Measurements from ENCODE around the gene MYO18A.

MYO18A gene

DNA sequence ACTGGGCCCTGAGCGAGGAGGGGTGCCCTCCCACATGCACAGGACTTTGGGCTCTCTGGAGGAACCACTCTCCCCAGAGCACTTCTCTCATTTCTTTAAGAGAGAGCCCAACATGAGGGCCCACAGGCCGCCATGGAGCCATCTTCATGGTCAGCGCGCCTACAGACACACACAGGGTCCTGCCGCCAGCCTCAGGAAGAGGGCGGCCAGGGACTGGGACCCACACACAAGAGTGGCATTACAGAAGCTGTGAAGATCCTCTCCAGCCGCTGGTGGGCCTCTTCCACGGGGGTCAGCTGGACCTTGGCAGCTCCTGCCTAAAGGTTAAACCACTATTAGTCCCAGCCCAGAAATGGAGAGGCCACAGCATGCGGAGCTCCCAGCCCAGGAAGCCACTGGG, 54.5 kb downstream of the MYO18A start:
- no peaks in the 10 kb centered on the region for H3K9me3 Mint-ChIP-seq
- H3K4me1 Mint-ChIP-seq (ENCODE audit: low read depth), result peaks cover 62% of the 10 kb centered on the region
- no peak overlapping the region for H3K4me3 Mint-ChIP-seq
- H3K36me3 Mint-ChIP-seq (ENCODE audit: low read depth), result peaks cover 89% of the 10 kb centered on the region
- H3K27ac Mint-ChIP-seq, result peak overlapping the region; percentile 81
- no peaks in the 10 kb centered on the region for H3K27me3 Mint-ChIP-seq
- intact Hi-C loops (cut with micrococcal nuclease), result no loop called here

DNA sequence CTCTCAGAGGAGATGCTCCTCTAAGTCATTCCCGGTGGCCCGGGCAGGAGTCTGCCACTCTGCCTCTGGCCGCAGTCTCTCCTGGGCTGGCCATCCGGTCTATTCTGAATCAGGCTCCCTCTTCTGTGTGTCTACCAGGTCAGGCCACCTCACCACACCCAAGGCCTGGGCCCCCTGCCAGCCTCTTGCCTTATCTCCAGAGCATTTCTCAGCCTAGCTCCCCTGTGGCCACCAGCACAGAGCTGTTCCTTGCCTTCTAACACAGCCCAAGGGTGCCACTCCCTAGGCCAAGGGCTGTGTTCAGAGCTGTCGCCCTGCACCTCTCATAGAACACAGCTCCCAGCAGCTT, 55.3 kb downstream of the MYO18A start:
- peaks cover 89% of the 10 kb centered on the region for H3K36me3 Mint-ChIP-seq (ENCODE audit: low read depth)
- H3K9me3 Mint-ChIP-seq, result no peaks in the 10 kb centered on the region
- H3K4me1 Mint-ChIP-seq (ENCODE audit: low read depth), result peaks cover 59% of the 10 kb centered on the region
- H3K27ac Mint-ChIP-seq, result peak overlapping the region; percentile 81
- H3K27me3 Mint-ChIP-seq, result no peaks in the 10 kb centered on the region
- intact Hi-C loops (cut with micrococcal nuclease), result loop anchor here (1.0 kb wide), 1 partner anchor 20 kb away; no protein-coding TSS in a partner anchor
- no peak overlapping the region for H3K4me3 Mint-ChIP-seq

DNA sequence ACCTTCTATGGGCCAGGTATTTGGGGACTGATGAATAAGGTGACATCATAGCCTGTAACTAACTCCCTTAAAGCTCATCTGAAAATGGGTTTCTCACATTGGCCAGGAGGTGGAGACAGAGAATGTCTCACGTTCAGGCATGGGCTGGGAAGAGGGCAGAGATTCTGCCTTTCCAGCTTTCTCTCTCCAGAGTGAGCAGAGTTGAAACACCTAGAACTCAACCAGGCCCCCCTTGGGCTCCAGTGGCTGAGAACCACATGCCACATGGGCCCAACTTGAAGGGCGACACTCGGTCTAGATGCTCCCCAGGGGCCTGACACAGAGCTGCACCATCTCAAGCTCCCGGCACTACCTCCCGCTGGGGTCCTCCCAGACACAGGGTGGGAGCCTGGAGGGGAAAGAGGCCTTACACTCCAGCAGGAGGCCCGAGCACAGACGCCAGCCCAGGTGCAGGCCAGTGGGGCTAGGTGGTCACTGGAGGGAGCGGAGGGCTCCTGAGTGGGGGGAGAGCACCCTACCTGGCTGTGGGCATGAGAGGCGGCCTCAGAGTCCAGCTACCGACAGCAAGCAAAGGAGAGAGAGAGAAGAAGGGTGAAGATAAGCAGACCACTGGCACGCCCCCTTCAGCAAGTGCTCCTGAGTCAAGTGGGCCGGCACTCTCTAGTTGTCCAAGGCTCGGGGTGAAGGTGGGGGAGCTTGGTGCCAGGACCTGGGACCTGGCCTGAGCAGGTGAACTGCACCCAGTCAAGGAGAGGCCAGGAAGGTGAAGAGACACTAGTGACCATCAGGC, 55.9 kb downstream of the MYO18A start:
- H3K27ac Mint-ChIP-seq, result peak overlapping the region; percentile 81
- intact Hi-C loops (cut with micrococcal nuclease), result loop anchor here (1.0 kb wide), 1 partner anchor 21 kb away; no protein-coding TSS in a partner anchor
- H3K36me3 Mint-ChIP-seq (ENCODE audit: low read depth), result peaks cover 89% of the 10 kb centered on the region
- H3K4me1 Mint-ChIP-seq (ENCODE audit: low read depth), result peaks cover 53% of the 10 kb centered on the region
- no peaks in the 10 kb centered on the region for H3K9me3 Mint-ChIP-seq
- H3K27me3 Mint-ChIP-seq, result no peaks in the 10 kb centered on the region
- H3K4me3 Mint-ChIP-seq, result no peak overlapping the region

DNA sequence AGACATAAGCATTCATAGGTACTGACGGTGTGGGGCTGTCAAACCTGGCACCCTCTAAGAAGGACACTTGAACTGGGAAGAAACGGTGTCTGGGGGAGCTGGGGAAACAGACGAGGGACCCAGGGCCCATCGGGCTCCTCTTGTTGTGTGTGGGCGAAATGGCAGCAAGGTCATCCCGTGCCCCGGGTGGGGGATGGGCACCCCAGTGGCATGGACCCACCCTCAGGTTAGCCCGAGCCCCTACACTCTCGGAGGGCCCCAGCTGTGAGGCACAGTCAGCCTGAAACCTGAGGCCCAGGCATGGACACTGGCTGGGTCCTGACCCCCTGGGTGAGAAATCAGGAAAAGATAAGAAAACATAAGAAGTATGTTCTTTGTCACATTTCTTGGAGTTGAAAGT, 57.1 kb downstream of the MYO18A start:
- H3K4me3 Mint-ChIP-seq, result no peak overlapping the region
- H3K9me3 Mint-ChIP-seq, result no peaks in the 10 kb centered on the region
- peaks cover 89% of the 10 kb centered on the region for H3K36me3 Mint-ChIP-seq (ENCODE audit: low read depth)
- H3K27ac Mint-ChIP-seq, result no peak overlapping the region
- intact Hi-C loops (cut with micrococcal nuclease), result no loop called here
- peaks cover 41% of the 10 kb centered on the region for H3K4me1 Mint-ChIP-seq (ENCODE audit: low read depth)
- no peaks in the 10 kb centered on the region for H3K27me3 Mint-ChIP-seq

DNA sequence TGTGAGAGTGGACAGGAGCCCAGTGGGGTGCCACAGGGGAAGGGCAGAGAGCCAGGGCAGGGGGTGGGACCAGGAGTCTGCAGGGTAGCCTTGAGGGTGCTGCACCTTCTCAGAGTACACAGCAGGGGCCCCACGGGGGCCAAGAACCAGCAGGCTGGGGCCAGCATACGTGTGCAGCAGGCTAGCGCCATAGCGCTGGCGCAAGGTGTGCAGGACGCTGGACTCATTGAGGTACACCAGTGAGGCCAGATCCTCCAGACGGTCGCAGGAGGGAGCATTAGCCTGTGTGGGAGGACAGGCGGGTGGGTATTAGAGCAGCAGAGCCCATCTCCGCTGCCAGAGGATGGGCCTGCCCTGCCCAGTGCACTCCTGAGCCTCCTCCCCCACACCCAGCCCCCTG, 58.8 kb downstream of the MYO18A start:
- peaks cover 92% of the 10 kb centered on the region for H3K36me3 Mint-ChIP-seq (ENCODE audit: low read depth)
- peak overlapping the region; percentile 2 for H3K27ac Mint-ChIP-seq
- no peaks in the 10 kb centered on the region for H3K27me3 Mint-ChIP-seq
- H3K4me3 Mint-ChIP-seq, result no peak overlapping the region
- H3K9me3 Mint-ChIP-seq, result no peaks in the 10 kb centered on the region
- peaks cover 37% of the 10 kb centered on the region for H3K4me1 Mint-ChIP-seq (ENCODE audit: low read depth)
- intact Hi-C loops (cut with micrococcal nuclease), result no loop called here

DNA sequence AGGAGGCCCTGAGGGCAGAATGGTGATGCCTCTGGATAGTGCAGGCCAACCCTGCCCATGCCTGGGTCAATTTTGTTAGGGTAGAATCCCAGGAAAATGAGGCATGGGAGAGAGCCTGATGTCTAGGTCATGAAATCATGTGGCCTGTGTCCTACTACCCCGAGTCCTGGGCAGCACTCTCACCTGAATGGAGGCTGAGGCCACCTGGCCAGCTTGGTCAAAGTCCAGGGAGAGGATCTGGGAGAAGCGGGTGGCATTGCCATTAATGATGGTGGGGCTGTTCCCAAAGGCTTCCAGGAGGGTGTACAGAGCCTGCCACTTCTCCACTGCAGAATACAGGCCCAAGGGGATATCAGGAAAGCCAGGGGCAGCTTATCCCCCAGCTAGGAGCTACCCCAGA, 59.8 kb downstream of the MYO18A start:
- H3K4me3 Mint-ChIP-seq, result no peak overlapping the region
- no peaks in the 10 kb centered on the region for H3K27me3 Mint-ChIP-seq
- no peaks in the 10 kb centered on the region for H3K9me3 Mint-ChIP-seq
- no peak overlapping the region for H3K27ac Mint-ChIP-seq
- H3K4me1 Mint-ChIP-seq (ENCODE audit: low read depth), result peaks cover 37% of the 10 kb centered on the region
- intact Hi-C loops (cut with micrococcal nuclease), result no loop called here
- peaks cover 96% of the 10 kb centered on the region for H3K36me3 Mint-ChIP-seq (ENCODE audit: low read depth)

DNA sequence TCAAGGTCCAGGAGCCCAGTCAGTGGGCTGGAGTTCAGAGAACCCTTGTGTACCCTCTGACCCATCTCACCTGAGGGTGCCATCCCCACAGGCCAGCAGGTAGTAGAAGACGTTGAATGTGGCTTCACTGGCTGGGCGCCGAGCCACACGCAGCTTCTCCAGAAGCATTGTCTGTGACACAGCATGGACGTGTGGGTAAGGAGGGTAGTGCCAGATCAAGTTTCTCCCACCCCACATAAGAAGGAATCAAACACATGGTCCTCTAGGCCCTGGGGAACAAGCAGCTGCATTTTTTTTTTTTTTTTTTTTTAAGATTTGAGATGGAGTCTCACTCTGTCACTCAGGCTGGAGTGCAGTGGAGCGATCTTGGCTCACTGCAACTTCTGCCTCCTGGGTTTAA, 60.9 kb downstream of the MYO18A start:
- Mint-ChIP-seq H3K27me3 (no peaks in the 10 kb centered on the region), H3K9me3 (no peaks in the 10 kb centered on the region), H3K4me3 (no peak overlapping the region), H3K27ac (no peak overlapping the region), H3K4me1 (ENCODE audit: low read depth) (peaks cover 37% of the 10 kb centered on the region), H3K36me3 (ENCODE audit: low read depth) (peaks cover 96% of the 10 kb centered on the region)
- intact Hi-C loops (cut with micrococcal nuclease), result no loop called here

DNA sequence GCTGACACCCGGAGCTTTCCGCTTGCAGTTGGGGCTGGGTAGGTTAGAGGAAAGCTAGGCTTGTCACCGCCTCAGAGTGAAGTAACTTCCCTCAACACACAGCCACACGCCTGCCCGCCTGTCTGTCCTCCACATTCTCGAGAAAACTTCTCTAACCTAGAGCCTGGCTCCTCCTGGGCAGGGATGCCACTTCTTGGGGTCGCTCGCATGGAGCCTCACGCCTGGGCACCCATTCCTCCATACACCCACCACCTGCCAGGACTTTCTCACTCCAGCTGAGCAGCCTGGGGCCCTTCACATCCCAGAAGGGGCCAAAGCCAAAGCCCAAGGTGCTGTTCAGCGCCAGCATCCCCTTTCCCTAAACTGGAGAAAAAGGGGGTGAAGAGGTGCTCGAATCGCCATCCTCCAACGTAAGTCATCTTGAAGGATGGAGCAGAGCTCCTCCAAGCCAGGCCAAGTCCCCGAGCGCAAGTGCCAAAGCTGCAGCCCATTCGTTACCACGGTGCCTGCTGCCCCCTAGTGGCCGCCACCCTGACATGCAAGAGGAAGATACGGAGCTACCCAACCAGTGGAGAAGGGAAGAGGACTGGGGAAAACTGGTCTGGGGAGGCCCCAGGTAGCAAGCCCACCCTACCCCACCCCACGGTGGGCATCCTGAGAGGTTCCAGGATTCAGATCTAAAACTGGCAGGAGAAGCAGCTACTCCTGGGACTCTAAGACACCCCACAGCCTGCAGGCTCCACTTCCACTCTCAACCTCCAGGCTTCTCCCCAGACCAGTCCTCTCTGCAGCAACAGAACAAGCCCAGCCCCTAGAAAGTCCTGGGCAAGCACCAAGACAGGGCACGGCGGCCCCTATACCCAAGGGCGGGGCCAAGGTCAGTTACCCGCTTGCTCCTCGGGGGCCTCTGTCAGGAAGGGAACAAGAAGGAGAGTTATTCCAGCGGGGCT, 63.1 kb downstream of the MYO18A start:
- Mint-ChIP-seq H3K4me1 (ENCODE audit: low read depth) (peaks cover 56% of the 10 kb centered on the region), H3K9me3 (no peaks in the 10 kb centered on the region), H3K4me3 (peak overlapping the region; percentile 52), H3K36me3 (ENCODE audit: low read depth) (peaks cover 95% of the 10 kb centered on the region), H3K27ac (peak overlapping the region; percentile 61), H3K27me3 (no peaks in the 10 kb centered on the region)
- intact Hi-C loops (cut with micrococcal nuclease), result loop anchor here (1.0 kb wide), 1 partner anchor 152 kb away; no protein-coding TSS in a partner anchor

DNA sequence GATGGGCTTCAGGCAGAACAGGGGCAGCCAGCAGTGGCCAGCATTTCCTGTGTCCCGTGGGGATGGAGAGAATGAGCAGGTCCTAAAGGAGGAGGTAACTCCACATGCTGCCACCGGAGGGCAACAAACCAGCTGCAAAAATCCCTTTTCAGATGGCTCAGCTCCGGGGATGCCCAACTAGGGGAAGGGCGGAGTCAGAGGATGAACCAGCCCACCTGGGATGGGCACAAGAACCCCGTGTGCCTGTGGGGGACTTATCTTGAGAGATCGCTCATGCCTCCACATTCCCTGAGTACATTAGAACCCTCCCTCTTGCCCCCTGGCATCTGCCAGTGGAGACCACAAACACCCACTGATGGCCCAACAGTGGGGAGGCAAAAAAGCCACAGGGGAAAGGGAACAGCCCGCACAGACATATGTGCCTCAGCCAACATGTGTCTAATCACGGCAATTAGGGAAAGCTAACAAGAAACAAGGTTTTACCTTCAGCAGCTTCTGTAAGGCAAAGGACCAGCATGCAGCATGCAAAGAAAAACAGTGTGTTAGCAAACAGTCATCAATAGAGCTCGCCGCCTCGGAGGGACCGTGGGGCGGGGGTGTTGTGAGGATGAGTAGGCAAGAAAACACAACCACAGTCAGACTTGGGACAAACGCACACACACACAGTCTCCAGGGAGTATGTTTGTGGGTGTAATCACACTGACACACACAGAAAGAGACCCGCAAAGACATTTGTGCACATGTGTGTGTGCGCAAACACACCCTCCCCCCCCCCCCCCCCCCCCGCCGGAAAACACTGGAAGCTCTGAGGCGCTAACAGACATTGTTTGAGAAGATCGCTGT, 64.0 kb downstream of the MYO18A start:
- intact Hi-C loops (cut with micrococcal nuclease), result no loop called here
- no peaks in the 10 kb centered on the region for H3K9me3 Mint-ChIP-seq
- H3K4me1 Mint-ChIP-seq (ENCODE audit: low read depth), result peaks cover 65% of the 10 kb centered on the region
- H3K27ac Mint-ChIP-seq, result peak overlapping the region; percentile 80
- peaks cover 93% of the 10 kb centered on the region for H3K36me3 Mint-ChIP-seq (ENCODE audit: low read depth)
- H3K4me3 Mint-ChIP-seq, result no peak overlapping the region
- no peaks in the 10 kb centered on the region for H3K27me3 Mint-ChIP-seq

DNA sequence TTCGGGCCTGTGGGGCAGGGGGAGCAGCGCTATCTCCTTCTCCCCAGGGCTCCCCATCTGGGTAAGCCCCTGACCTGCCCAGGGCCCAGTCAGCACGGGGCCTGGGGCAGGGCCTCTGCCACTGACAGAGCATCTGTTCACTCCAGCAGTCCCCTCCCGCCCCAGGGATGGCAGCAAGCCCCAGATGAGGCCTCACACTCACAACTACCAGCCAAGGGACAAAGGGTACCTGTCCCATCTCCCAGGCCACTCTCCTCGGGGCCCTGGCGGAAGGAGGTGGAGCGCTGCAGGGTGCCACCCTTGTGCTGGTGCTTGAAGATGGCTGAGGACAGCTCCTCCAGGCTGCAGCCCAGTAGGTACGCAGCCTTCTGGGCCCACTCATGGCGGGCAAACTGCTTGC, 64.8 kb downstream of the MYO18A start:
- intact Hi-C loops (cut with micrococcal nuclease), result no loop called here

DNA sequence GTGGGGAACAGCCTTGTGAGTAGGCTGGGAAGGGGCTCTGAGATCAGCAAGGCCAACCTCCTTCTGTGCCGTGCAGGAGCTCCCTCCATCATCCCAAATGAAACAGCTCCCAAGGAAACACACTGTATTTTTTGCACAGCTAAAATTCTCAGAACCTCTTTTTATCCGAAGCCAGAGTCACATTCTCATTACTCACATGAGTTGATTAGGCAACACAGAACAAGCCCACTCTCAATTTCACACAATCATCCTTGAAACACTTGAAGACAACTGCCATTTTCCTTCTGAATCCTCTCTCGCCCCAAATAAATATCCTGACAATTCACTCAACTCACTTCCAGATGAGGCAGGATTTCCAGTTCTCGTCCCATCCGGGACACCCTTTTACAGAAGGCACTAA, 66.1 kb downstream of the MYO18A start:
- Mint-ChIP-seq H3K36me3 (ENCODE audit: low read depth) (peaks cover 93% of the 10 kb centered on the region), H3K27ac (peak overlapping the region; percentile 80), H3K4me3 (peak overlapping the region; percentile 74), H3K9me3 (no peaks in the 10 kb centered on the region), H3K27me3 (no peaks in the 10 kb centered on the region), H3K4me1 (ENCODE audit: low read depth) (peaks cover 82% of the 10 kb centered on the region)
- intact Hi-C loops (cut with micrococcal nuclease), result loop anchor here (5.0 kb wide), 1 partner anchor 72 kb away; the partner anchor contains the start of gene PIPOX

More for the DNA sequence above, 64.8 kb downstream of the MYO18A start:
- Mint-ChIP-seq H3K27ac (peak overlapping the region; percentile 80), H3K36me3 (ENCODE audit: low read depth) (peaks cover 93% of the 10 kb centered on the region), H3K27me3 (no peaks in the 10 kb centered on the region), H3K4me3 (no peak overlapping the region), H3K4me1 (ENCODE audit: low read depth) (peaks cover 70% of the 10 kb centered on the region), H3K9me3 (no peaks in the 10 kb centered on the region)

DNA sequence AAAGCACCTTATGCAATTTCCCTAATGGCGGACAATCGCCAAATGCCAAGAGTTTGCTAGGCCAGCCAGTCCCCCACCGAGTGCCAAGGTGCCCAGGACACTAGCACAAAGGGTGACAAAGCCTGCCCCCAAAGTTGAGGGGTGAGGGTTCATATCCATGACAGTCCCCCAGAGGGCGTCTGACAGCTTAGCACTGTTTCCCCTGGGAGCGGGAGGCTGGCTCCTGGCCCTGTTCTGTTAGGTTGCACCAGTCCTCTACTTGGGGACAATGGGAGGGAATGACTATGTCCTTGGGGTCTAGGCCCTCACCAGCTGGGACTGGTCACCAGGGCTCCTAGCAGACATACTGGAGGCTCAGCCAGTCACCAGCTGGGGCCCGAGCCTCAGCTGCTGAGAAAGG, 66.9 kb downstream of the MYO18A start:
- H3K27me3 Mint-ChIP-seq, result no peaks in the 10 kb centered on the region
- H3K4me3 Mint-ChIP-seq, result peak overlapping the region; percentile 74
- peak overlapping the region; percentile 80 for H3K27ac Mint-ChIP-seq
- intact Hi-C loops (cut with micrococcal nuclease), result loop anchor here (5.0 kb wide), 1 partner anchor 71 kb away; the partner anchor contains the start of gene PIPOX
- H3K9me3 Mint-ChIP-seq, result no peaks in the 10 kb centered on the region
- H3K4me1 Mint-ChIP-seq (ENCODE audit: low read depth), result peaks cover 91% of the 10 kb centered on the region
- peaks cover 93% of the 10 kb centered on the region for H3K36me3 Mint-ChIP-seq (ENCODE audit: low read depth)

DNA sequence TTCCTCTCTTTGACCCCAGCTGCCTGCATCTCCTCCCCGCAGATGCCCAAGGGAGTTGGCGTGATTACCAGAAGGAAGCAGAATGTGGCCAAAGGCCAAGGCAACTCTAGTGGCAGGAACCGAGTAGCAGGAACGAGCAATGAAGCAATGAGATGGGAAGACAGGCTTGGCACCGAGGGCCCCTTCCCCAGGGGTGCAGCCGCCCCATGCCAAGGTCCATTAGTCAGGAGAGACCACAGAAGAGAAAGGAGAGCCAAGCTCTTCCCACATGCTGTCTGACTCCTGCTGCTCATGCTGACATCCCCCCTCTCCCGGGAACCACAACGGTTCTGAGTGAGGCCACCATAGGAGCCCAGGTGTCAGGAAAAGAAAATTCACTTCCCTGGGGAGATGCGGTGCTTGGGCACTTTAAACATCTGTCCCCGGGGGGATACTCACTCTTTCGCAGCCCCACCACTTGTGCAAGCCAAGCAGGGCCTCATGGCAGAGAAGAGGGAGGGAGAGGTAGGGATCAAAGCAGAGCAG, 67.4 kb downstream of the MYO18A start:
- peaks cover 96% of the 10 kb centered on the region for H3K4me1 Mint-ChIP-seq (ENCODE audit: low read depth)
- H3K27me3 Mint-ChIP-seq, result no peaks in the 10 kb centered on the region
- peak overlapping the region; percentile 74 for H3K4me3 Mint-ChIP-seq
- intact Hi-C loops (cut with micrococcal nuclease), result loop anchor here (1.0 to 5.0 kb wide), 2 partner anchors 71 to 148 kb away; partner anchors contain the start of gene PIPOX
- no peaks in the 10 kb centered on the region for H3K9me3 Mint-ChIP-seq
- peaks cover 93% of the 10 kb centered on the region for H3K36me3 Mint-ChIP-seq (ENCODE audit: low read depth)
- H3K27ac Mint-ChIP-seq, result peak overlapping the region; percentile 80
